Hepatocyte (in vitro differentiated cells): Measurements from ENCODE around the gene ACRV1. TPM values are rescaled to one million over a fixed set of nuclear protein-coding genes. Genes with fewer than 3 reads are reported as not detected.
A peak's percentile ranks its signal among the peaks of the same experiment; 100 is the strongest.

ENCODE experiments used
- DNase-seq: peaks from one replicate; pipeline ENCODE4 v3.0.0-alpha.2; 2016; ENCODE audit warnings: low spot score
- H2AFZ ChIP-seq: fragments of 200-600 bp; sonication (generic); 2 replicates; pipeline ENCODE4 v1.6.0; 2016; ENCODE audit warnings: antibody characterized with exemption, mild to moderate bottlenecking
- H3K27ac ChIP-seq: fragments of 200-600 bp; sonication (generic); 2 replicates; pipeline ENCODE4 v1.5.1; 2016; ENCODE audit warnings: mild to moderate bottlenecking
- H3K27me3 ChIP-seq: fragments of 200-600 bp; sonication (generic); 2 replicates; pipeline ENCODE4 v1.6.1; 2016
- H3K36me3 ChIP-seq: fragments of 200-600 bp; sonication (generic); replicated peaks from 2 replicates; pipeline ENCODE4 v1.5.1; 2016; ENCODE audit warnings: low read depth; ENCODE audit not compliant: insufficient read depth
- H3K4me1 ChIP-seq: fragments of 200-600 bp; sonication (generic); 2 replicates; pipeline ENCODE4 v1.5.1; 2016; ENCODE audit warnings: mild to moderate bottlenecking, moderate library complexity; ENCODE audit not compliant: insufficient read depth
- H3K4me2 ChIP-seq: fragments of 200-600 bp; sonication (generic); 2 replicates; pipeline ENCODE4 v1.6.0; 2016
- H3K4me3 ChIP-seq: fragments of 200-600 bp; sonication (generic); 2 replicates; pipeline ENCODE4 v1.5.1; 2016; ENCODE audit warnings: mild to moderate bottlenecking
- H3K79me2 ChIP-seq: fragments of 200-600 bp; sonication (generic); 2 replicates; pipeline ENCODE4 v1.6.0; 2017; ENCODE audit warnings: mild to moderate bottlenecking
- H3K9me2 ChIP-seq: fragments of 200-600 bp; sonication (generic); replicated peaks from 2 replicates; pipeline ENCODE4 v1.6.0; 2017; ENCODE audit warnings: mild to moderate bottlenecking; ENCODE audit not compliant: insufficient read depth
- H3K9me3 ChIP-seq: fragments of 200-600 bp; sonication (generic); 2 replicates; pipeline ENCODE4 v1.5.1; 2016; ENCODE audit warnings: low read depth, mild to moderate bottlenecking
- H4K20me1 ChIP-seq: fragments of 200-600 bp; sonication (generic); 2 replicates; pipeline ENCODE4 v1.6.0; 2016; ENCODE audit warnings: mild to moderate bottlenecking; ENCODE audit not compliant: insufficient read depth, poor library complexity, severe bottlenecking
- CTCF ChIP-seq: fragments of 200-600 bp; sonication (generic); IDR thresholded peaks from 2 replicates; pipeline ENCODE4 v1.5.1; 2016; ENCODE audit warnings: antibody characterized with exemption, mild to moderate bottlenecking; ENCODE audit not compliant: poor library complexity
- EZH2 ChIP-seq: fragments of 200-600 bp; sonication (generic); IDR thresholded peaks from 2 replicates; pipeline ENCODE4 v1.6.1; 2016; ENCODE audit warnings: antibody characterized with exemption, mild to moderate bottlenecking, borderline replicate concordance
- EZH2phosphoT487 ChIP-seq: fragments of 200-600 bp; sonication (generic); IDR thresholded peaks from one replicate; pipeline ENCODE4 v1.6.1; 2018; ENCODE audit warnings: antibody characterized with exemption, mild to moderate bottlenecking, low read depth, moderate library complexity; ENCODE audit not compliant: unreplicated experiment, severe bottlenecking
- WGBS: methylation state at CpG from one replicate; pipeline ENCODE4 v1.1.6; 2016; ENCODE audit warnings: low lambda C conversion rate; ENCODE audit errors: missing lambda C conversion rate; 5-methylcytosine and 5-hydroxymethylcytosine counted together
- polyA plus RNA-seq: library from polyadenylated mRNA; unstranded; fragments of >200 nt; fragmentation: Nextera tagmentation; extraction: Ambion mirVana; gene quantifications from 2 replicates; pipeline ENCODE4 v1.2.1, GENCODE V29; 2016
- total RNA-seq: library from RNA; depleted of rRNA; stranded (reverse); fragments of >200 nt; gene quantifications from 2 replicates; pipeline ENCODE4 v1.2.3, GENCODE V29; 2014

ACRV1 gene
- total and polyA plus RNA-seq, 2 experiments from 2014 or later = 0.08 TPM; not detected in 1

GRCh38 chr11:125625225-125625629, 55.4 kb downstream of the ACRV1 start:
- Histone ChIP-seq H3K36me3 (no peaks in the 10 kb centered on the region), H3K27me3 (no peaks in the 10 kb centered on the region), H3K4me1 (peaks cover 7% of the 10 kb centered on the region), H3K27ac (peak overlapping the region; percentile 100), H3K9me3 (no peaks in the 10 kb centered on the region), H3K4me3 (peak overlapping the region; percentile 86), H2AFZ (peak overlapping the region; percentile 80), H4K20me1 (no peaks in the 10 kb centered on the region), H3K4me2 (peak overlapping the region; percentile 90), H3K9me2 (no peaks in the 10 kb centered on the region), H3K79me2 (peaks cover 17% of the 10 kb centered on the region)
- DNase-seq = no peak
- TF ChIP-seq EZH2 (no peak), EZH2phosphoT487 (no peak), CTCF (peak; percentile 16)
- 6% methylated on average over 20 of the region's 20 CpGs for WGBS

GRCh38 chr11:125624756-125625213, 55.9 kb downstream of the ACRV1 start, which contains the start of gene CHEK1:
Gene CHEK1 (plus strand): TSS chr11:125625163. CDS start chr11:125626769, 1,606 bp downstream.
- peak within 1 kb of the TSS; percentile 80 for H2AFZ ChIP-seq
- WGBS = 78% methylated on average over 9 of the region's 9 CpGs
- H3K9me3 ChIP-seq = no peaks in the 10 kb centered on the region
- peak within 1 kb of the TSS; percentile 90 for H3K4me2 ChIP-seq
- no peaks in the 10 kb centered on the region for H3K36me3 ChIP-seq
- peak within 1 kb of the TSS; percentile 86 for H3K4me3 ChIP-seq
- peak within 1 kb of the TSS; percentile 100 for H3K27ac ChIP-seq
- DNase-seq = no peak
- H3K27me3 ChIP-seq = no peaks in the 10 kb centered on the region
- H3K4me1 ChIP-seq = peaks cover 7% of the 10 kb centered on the region
- no peaks in the 10 kb centered on the region for H3K9me2 ChIP-seq
- H4K20me1 ChIP-seq = no peaks in the 10 kb centered on the region
- no peak for TF ChIP-seq EZH2phosphoT487
- TF ChIP-seq EZH2 = no peak
- no peak for TF ChIP-seq CTCF
- peaks cover 17% of the 10 kb centered on the region for H3K79me2 ChIP-seq

GRCh38 chr11:125623064-125623463, 57.6 kb downstream of the ACRV1 start:
- WGBS = 94% methylated on average over 1 of the region's 1 CpG
- H3K4me1 ChIP-seq = peaks cover 7% of the 10 kb centered on the region
- H3K4me3 ChIP-seq = no peak overlapping the region
- peaks cover 13% of the 10 kb centered on the region for H3K79me2 ChIP-seq
- H2AFZ ChIP-seq = no peak overlapping the region
- no peaks in the 10 kb centered on the region for H3K36me3 ChIP-seq
- no peaks in the 10 kb centered on the region for H3K27me3 ChIP-seq
- H3K27ac ChIP-seq = no peak overlapping the region
- no peak for DNase-seq
- H3K9me3 ChIP-seq = no peaks in the 10 kb centered on the region
- no peaks in the 10 kb centered on the region for H3K9me2 ChIP-seq
- TF ChIP-seq CTCF = no peak
- TF ChIP-seq EZH2phosphoT487 = no peak
- TF ChIP-seq EZH2 = no peak
- H4K20me1 ChIP-seq = no peaks in the 10 kb centered on the region
- H3K4me2 ChIP-seq = no peak overlapping the region
